ENCODE results near the gene SGPP1.

GRCh38 chr14:63709589-63709988 is 18.3 kb downstream of the SGPP1 start:
- TF ChIP-seq POLR2A (IDR thresholded peaks at IDR 0.05) (no peak), CTCF (IDR thresholded peaks at IDR 0.05) (no peak)
